Mesothelial cell of epicardium (in vitro differentiated cells): ENCODE measurements around the gene MFSD12. TPM values are rescaled to one million over a fixed set of nuclear protein-coding genes. Genes with fewer than 3 reads are reported as not detected.

Source experiments
- DNase-seq, 2 experiments: peaks; one replicate each; pipeline ENCODE4 v3.0.0; 2021; ENCODE audit warnings: low spot score in 2 of 2; ENCODE audit not compliant: unreplicated experiment in 2 of 2
- H3K27ac Mint-ChIP-seq: 2 replicates; pipeline ENCODE4 v1.8.0; 2021; ENCODE audit warnings: mixed read lengths
- H3K27me3 Mint-ChIP-seq: 2 replicates; pipeline ENCODE4 v1.8.0; 2021; ENCODE audit warnings: low read depth, mixed read lengths
- H3K36me3 Mint-ChIP-seq: 2 replicates; pipeline ENCODE4 v1.8.0; 2021; ENCODE audit warnings: mixed read lengths
- H3K4me1 Mint-ChIP-seq: 2 replicates; pipeline ENCODE4 v1.8.0; 2021; ENCODE audit warnings: mixed read lengths
- H3K4me3 Mint-ChIP-seq: 2 replicates; pipeline ENCODE4 v1.8.0; 2021; ENCODE audit warnings: mild to moderate bottlenecking, moderate library complexity, mixed read lengths
- H3K9me3 Mint-ChIP-seq: 2 replicates; pipeline ENCODE4 v1.8.0; 2021; ENCODE audit warnings: mixed read lengths
- CTCF ChIP-seq: fragments of 200-600 bp; sonication (generic); IDR thresholded peaks from one replicate; pipeline ENCODE4 v1.5.0; 2021; ENCODE audit warnings: antibody characterized with exemption; ENCODE audit not compliant: unreplicated experiment
- total RNA-seq: library from RNA; stranded (reverse); gene quantifications from 3 replicates; pipeline ENCODE4 v1.2.1, GENCODE V29; 2021

Gene MFSD12
- total RNA-seq, 1 donor from 2014 or later: 59.5 TPM

DNA sequence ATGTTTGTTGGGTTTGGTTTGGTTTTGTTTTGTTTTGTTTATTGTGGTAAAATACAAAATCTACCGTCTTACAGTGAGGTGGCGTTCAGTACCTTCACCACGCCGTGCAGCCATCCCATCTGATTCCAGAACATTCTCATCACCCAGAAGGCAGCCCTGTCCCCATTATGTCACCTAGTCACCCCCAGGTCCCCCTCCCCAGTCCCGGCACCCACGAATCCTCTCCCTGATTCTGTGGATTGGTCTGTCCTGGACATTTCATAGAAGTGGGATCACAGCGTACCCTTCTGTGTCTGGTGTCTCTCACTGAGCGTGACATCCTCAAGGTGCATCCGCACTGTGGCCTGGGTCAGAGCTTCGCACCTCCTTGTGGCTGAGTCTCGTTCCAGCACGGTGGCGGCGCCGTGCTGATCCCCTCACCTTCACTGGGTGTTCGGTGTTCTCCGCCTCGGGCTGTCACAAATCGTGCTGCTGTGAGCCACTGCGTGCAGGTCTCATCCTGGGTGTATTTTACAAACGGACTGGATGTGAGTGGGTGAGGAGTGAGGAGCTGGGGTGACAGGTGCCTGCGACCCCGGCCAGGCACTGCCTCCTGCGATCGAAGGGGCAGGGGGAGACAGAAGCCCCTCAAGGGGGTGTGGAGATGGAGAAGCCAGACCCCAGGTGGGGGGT, 19.0 kb downstream of the MFSD12 start:
- H3K9me3 Mint-ChIP-seq: no peaks in the 10 kb centered on the region
- no peaks in the 10 kb centered on the region for H3K27me3 Mint-ChIP-seq
- H3K4me1 Mint-ChIP-seq: peaks cover 5% of the 10 kb centered on the region
- no peak for TF ChIP-seq CTCF
- H3K27ac Mint-ChIP-seq: peak overlapping the region; percentile 67
- H3K4me3 Mint-ChIP-seq: no peak overlapping the region
- H3K36me3 Mint-ChIP-seq: peaks cover 17% of the 10 kb centered on the region
- DNase-seq: no peak

- no peak for TF ChIP-seq CTCF
- Mint-ChIP-seq H3K9me3 (no peaks in the 10 kb centered on the region), H3K36me3 (peaks cover 18% of the 10 kb centered on the region), H3K27ac (no peak overlapping the region), H3K27me3 (no peaks in the 10 kb centered on the region), H3K4me1 (peaks cover 5% of the 10 kb centered on the region), H3K4me3 (no peak overlapping the region)
- DNase-seq: no peak
Observed at GRCh38 chr19:3537438-3538240, 19.7 kb downstream of the MFSD12 start.

DNA sequence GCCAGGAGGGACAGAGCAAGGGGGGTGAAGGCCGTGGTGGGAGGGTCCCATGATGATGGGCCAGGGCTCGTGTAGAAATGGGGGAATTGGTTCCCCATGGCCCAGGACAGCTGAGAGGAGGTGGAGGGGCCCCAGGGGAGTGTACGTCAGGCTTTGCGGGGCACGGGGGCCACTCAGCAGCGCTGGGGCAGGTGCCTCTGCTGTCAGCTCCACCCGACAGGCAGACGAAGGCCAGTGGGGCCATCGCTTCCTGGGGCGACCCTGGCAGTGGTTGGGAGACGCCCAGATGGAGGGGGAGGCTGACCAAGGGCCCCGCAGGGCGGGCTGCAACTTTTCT, 20.3 kb downstream of the MFSD12 start:
- H3K27me3 Mint-ChIP-seq: no peaks in the 10 kb centered on the region
- no peaks in the 10 kb centered on the region for H3K9me3 Mint-ChIP-seq
- H3K4me1 Mint-ChIP-seq: peaks cover 5% of the 10 kb centered on the region
- no peak for DNase-seq
- H3K36me3 Mint-ChIP-seq: peaks cover 21% of the 10 kb centered on the region
- no peak for TF ChIP-seq CTCF
- no peak overlapping the region for H3K27ac Mint-ChIP-seq
- no peak overlapping the region for H3K4me3 Mint-ChIP-seq

- TF ChIP-seq CTCF: no peak
- H3K36me3 Mint-ChIP-seq: peaks cover 21% of the 10 kb centered on the region
- H3K9me3 Mint-ChIP-seq: no peaks in the 10 kb centered on the region
- H3K27me3 Mint-ChIP-seq: no peaks in the 10 kb centered on the region
- no peak for DNase-seq
- H3K4me1 Mint-ChIP-seq: peaks cover 5% of the 10 kb centered on the region
- no peak overlapping the region for H3K4me3 Mint-ChIP-seq
- no peak overlapping the region for H3K27ac Mint-ChIP-seq
Observed at GRCh38 chr19:3536429-3537100, 20.8 kb downstream of the MFSD12 start.

GRCh38 chr19:3535981-3536380, 21.4 kb downstream of the MFSD12 start:
- no peaks in the 10 kb centered on the region for H3K27me3 Mint-ChIP-seq
- no peak for DNase-seq
- H3K9me3 Mint-ChIP-seq: no peaks in the 10 kb centered on the region
- no peak for TF ChIP-seq CTCF
- peaks cover 5% of the 10 kb centered on the region for H3K4me1 Mint-ChIP-seq
- no peak overlapping the region for H3K4me3 Mint-ChIP-seq
- no peak overlapping the region for H3K27ac Mint-ChIP-seq
- peaks cover 25% of the 10 kb centered on the region for H3K36me3 Mint-ChIP-seq
